ENCODE results near the gene CYYR1.

The CYYR1 gene

GRCh38 chr21:26437326-26438009 is 135.6 kb downstream of the CYYR1 start:
- no peak for TF ChIP-seq CTCF (IDR thresholded peaks at IDR 0.05)

- TF ChIP-seq CTCF (IDR thresholded peaks at IDR 0.05), result no peak
Measured at GRCh38 chr21:26433386-26433785, 139.7 kb downstream of the CYYR1 start.

- no peak for TF ChIP-seq CTCF (IDR thresholded peaks at IDR 0.05)
Measured at GRCh38 chr21:26432410-26432809, 140.7 kb downstream of the CYYR1 start.

GRCh38 chr21:26425576-26425975 is 147.5 kb downstream of the CYYR1 start:
- no peak for TF ChIP-seq CTCF (IDR thresholded peaks at IDR 0.05)

- no peak for TF ChIP-seq CTCF (IDR thresholded peaks at IDR 0.05)
Measured at GRCh38 chr21:26423511-26423910, 149.6 kb downstream of the CYYR1 start.

GRCh38 chr21:26422706-26423105 is 150.4 kb downstream of the CYYR1 start:
- no peak for TF ChIP-seq CTCF (IDR thresholded peaks at IDR 0.05)

GRCh38 chr21:26422138-26422537 is 150.9 kb downstream of the CYYR1 start:
- TF ChIP-seq CTCF (IDR thresholded peaks at IDR 0.05), result no peak

- no peak for TF ChIP-seq CTCF (IDR thresholded peaks at IDR 0.05)
Measured at GRCh38 chr21:26421724-26422123, 151.4 kb downstream of the CYYR1 start.
